Spleen (tissue), 7 donors: ENCODE results near the gene FAM135A.

Experiments
- POLR2A ChIP-seq, 3 donors: fragments of 450-650 bp; IDR thresholded peaks; one replicate each; pipeline ENCODE4 v1.5.1; 2017; ENCODE audit warnings: antibody characterized with exemption in 3 of 3, mild to moderate bottlenecking in 1 of 3
- TF ChIP-seq, protein P1 (sequence below), 11 experiments: fragments of 200-600 bp in 7 of 11; fragments of 450-650 bp in 4 of 11; sonication (generic) in 4 of 11; IDR thresholded peaks in 8 of 11; conservative IDR thresholded peaks in 3 of 11; 1 replicate in 7 of 11; 2 replicates in 4 of 11; pipeline versions ENCODE4 v1.4.0 to v1.8.0; 2016 to 2021; ENCODE audit warnings: antibody characterized with exemption in 11 of 11, inconsistent platforms in 4 of 11, mild to moderate bottlenecking in 1 of 11
- donor health status: DM: no; HTN: no; CAD: no; lungs with moderate emphysema.
- donor health status: DM: no; HTN: no; CAD: no.
- donor health status: DM: no; HTN: no; CAD: no.

DNA sequence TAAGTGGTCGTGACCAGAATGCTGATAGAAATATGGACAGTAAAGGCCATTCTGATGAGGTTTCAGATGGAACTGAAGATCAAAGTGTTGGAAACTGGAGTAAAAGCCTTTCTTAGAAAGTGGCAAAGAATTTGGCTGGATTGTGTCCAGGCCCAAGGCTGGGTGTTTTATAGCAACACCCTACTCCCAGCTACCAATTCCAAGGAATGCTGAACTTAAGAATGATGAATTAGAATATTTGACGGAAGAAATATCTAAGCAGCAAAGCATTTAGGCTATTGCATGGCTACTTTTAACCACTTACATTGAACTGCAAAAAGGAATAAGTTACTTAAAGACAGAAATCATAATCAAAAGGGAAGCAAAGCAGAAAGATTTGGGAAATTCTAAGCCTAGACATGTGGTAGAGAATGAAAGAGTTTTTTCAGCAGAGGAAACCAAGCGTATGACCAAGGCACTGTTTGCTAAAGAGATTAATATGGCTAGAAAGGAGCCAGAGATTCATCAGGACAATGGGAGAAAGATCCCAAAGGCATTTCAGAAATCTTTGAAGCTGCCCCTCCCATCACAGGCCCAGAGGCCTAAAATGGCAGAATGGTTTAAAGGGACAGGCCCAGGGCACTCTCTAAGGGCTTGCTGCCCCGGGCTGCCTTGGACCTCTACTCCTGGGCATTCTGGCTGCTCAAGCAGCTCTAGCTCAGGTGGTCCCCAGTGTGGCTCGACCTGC, 179.2 kb downstream of the FAM135A start:
- no peak for TF ChIP-seq POLR2A (IDR thresholded peaks at IDR 0.05)
- TF ChIP-seq, protein P1, sequence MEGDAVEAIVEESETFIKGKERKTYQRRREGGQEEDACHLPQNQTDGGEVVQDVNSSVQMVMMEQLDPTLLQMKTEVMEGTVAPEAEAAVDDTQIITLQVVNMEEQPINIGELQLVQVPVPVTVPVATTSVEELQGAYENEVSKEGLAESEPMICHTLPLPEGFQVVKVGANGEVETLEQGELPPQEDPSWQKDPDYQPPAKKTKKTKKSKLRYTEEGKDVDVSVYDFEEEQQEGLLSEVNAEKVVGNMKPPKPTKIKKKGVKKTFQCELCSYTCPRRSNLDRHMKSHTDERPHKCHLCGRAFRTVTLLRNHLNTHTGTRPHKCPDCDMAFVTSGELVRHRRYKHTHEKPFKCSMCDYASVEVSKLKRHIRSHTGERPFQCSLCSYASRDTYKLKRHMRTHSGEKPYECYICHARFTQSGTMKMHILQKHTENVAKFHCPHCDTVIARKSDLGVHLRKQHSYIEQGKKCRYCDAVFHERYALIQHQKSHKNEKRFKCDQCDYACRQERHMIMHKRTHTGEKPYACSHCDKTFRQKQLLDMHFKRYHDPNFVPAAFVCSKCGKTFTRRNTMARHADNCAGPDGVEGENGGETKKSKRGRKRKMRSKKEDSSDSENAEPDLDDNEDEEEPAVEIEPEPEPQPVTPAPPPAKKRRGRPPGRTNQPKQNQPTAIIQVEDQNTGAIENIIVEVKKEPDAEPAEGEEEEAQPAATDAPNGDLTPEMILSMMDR (IDR thresholded peaks at IDR 0.05 in 8 of 11, conservative IDR thresholded peaks at IDR 0.05 in 3 of 11), result no peak
